Gastrocnemius medialis (tissue), 4 donors: ENCODE measurements around the gene KCNC2. TPM values are rescaled to one million over a fixed set of nuclear protein-coding genes. Genes with fewer than 3 reads are reported as not detected.

Experiments used
- ATAC-seq, 2 donors: fragments of 150-250 bp; one replicate each; pipeline ENCODE4 v1.9.1; 2016
- DNase-seq, 2 donors: peaks; one replicate each; pipeline ENCODE4 v3.0.0-alpha.2; 2019
- H3K27ac ChIP-seq, 4 donors: fragments of 200-600 bp; sonication (generic); 1 replicate in 1 of 4; 2 replicates in 3 of 4; pipeline ENCODE4 v1.5.1; 2016 to 2018; ENCODE audit warnings: mild to moderate bottlenecking in 2 of 4, moderate library complexity in 1 of 4
- H3K27me3 ChIP-seq, 3 donors: fragments of 200-600 bp; sonication (generic) in 2 of 3; 1 replicate in 1 of 3; 2 replicates in 2 of 3; pipeline versions ENCODE4 v1.5.1 to v1.6.0; 2016 to 2019; ENCODE audit warnings: mild to moderate bottlenecking in 1 of 3, moderate library complexity in 1 of 3
- H3K36me3 ChIP-seq, 2 donors: fragments of 200-600 bp; sonication (generic) in 1 of 2; one replicate each; pipeline ENCODE4 v1.5.1; 2017 to 2018
- H3K4me1 ChIP-seq, 2 donors: fragments of 200-600 bp; sonication (generic) in 1 of 2; one replicate each; pipeline ENCODE4 v1.5.1; 2016 to 2017; ENCODE audit warnings: mild to moderate bottlenecking in 2 of 2
- H3K4me3 ChIP-seq, 4 donors: fragments of 200-600 bp; sonication (generic) in 3 of 4; 1 replicate in 1 of 4; 2 replicates in 3 of 4; pipeline ENCODE4 v1.5.1; 2016 to 2019; ENCODE audit warnings: mild to moderate bottlenecking in 2 of 4
- H3K9me3 ChIP-seq, 3 donors: fragments of 200-600 bp; sonication (generic) in 2 of 3; 1 replicate in 1 of 3; 2 replicates in 2 of 3; pipeline ENCODE4 v1.5.1; 2016 to 2019
- POLR2A ChIP-seq, 2 donors: fragments of 450-650 bp; IDR thresholded peaks; one replicate each; pipeline ENCODE4 v1.6.1; 2017; ENCODE audit warnings: antibody characterized with exemption in 2 of 2, mild to moderate bottlenecking in 2 of 2, moderate library complexity in 2 of 2
- in situ Hi-C, 4 donors: fragments of 200-750 bp; cut with MboI; loops; one replicate each; pipeline versions ENCODE4 v1.15.0 to v1.8.0; 2017; ENCODE audit warnings: low sequenced_read_pairs in 4 of 4
- intact Hi-C: fragments of 100-400 bp; cut with DNase I; formaldehyde crosslinking; loops from one replicate; pipeline ENCODE4 v1.15.1; 2023; ENCODE audit warnings: low total_unique reads
- total RNA-seq, 4 donors: library from RNA; depleted of rRNA; stranded (reverse); fragments of >200 nt; gene quantifications; one replicate each; pipeline versions ENCODE4 v1.1.0 to v1.2.3, GENCODE V29; 2016
- TF ChIP-seq, protein P1 (sequence below), 5 experiments: fragments of 450-650 bp in 3 of 5; fragments of 200-600 bp in 2 of 5; sonication (generic) in 2 of 5; IDR thresholded peaks in 4 of 5; conservative IDR thresholded peaks in 1 of 5; 1 replicate in 4 of 5; 2 replicates in 1 of 5; pipeline ENCODE4 v1.5.1; 2016 to 2019; ENCODE audit warnings: antibody characterized with exemption in 5 of 5, mild to moderate bottlenecking in 3 of 5, moderate library complexity in 3 of 5

The KCNC2 gene
- total RNA-seq, 4 donors from 2014 or later, result not detected

DNA sequence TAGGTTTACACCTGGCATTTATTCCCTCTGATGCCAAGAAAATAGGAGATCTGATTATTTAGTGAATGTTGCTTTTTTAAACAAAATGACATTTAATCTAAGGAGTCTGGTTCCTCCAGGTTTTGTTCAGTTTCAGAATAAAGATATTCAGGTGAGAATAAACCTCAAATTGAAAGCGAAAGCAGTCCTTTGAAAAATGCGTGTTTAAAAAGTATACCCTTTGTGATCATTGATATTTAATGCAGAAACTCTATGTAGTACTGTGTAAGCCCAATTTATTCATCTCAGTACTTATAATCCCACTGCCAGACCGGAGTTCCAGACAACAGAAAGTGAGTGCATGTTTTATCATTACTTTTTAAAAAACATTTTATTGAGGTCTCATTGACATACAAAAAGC, 210.2 kb downstream of the KCNC2 start:
- intact Hi-C loops, result no loop called here
- no peaks in the 10 kb centered on the region for H3K4me1 ChIP-seq
- H3K36me3 ChIP-seq, result no peaks in the 10 kb centered on the region
- DNase-seq, result no peak
- H3K4me3 ChIP-seq, result no peak overlapping the region
- H3K27me3 ChIP-seq, result no peaks in the 10 kb centered on the region
- no peak for ATAC-seq
- H3K9me3 ChIP-seq, result no peaks in the 10 kb centered on the region
- TF ChIP-seq, protein P1, sequence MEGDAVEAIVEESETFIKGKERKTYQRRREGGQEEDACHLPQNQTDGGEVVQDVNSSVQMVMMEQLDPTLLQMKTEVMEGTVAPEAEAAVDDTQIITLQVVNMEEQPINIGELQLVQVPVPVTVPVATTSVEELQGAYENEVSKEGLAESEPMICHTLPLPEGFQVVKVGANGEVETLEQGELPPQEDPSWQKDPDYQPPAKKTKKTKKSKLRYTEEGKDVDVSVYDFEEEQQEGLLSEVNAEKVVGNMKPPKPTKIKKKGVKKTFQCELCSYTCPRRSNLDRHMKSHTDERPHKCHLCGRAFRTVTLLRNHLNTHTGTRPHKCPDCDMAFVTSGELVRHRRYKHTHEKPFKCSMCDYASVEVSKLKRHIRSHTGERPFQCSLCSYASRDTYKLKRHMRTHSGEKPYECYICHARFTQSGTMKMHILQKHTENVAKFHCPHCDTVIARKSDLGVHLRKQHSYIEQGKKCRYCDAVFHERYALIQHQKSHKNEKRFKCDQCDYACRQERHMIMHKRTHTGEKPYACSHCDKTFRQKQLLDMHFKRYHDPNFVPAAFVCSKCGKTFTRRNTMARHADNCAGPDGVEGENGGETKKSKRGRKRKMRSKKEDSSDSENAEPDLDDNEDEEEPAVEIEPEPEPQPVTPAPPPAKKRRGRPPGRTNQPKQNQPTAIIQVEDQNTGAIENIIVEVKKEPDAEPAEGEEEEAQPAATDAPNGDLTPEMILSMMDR (IDR thresholded peaks at IDR 0.05 in 4 of 5, conservative IDR thresholded peaks at IDR 0.05 in 1 of 5), result no peak
- TF ChIP-seq POLR2A (IDR thresholded peaks at IDR 0.05), result no peak
- H3K27ac ChIP-seq, result no peak overlapping the region
- in situ Hi-C loops, result no loop called here

Other genes with a start within 250 kb of the KCNC2 start
- gene CAPS2, start 120.5 kb upstream of the KCNC2 start, total RNA-seq, result 10 to 100 TPM in 2 of 4 donors, 1 to 10 TPM in 2; 3.0 to 21.7 (median 13.6) TPM
- gene GLIPR1L1, start 124.8 kb upstream of the KCNC2 start, total RNA-seq, result not detected
- gene GLIPR1L2, start 181.2 kb upstream of the KCNC2 start, total RNA-seq, result 1 to 10 TPM in 1 of 4 donors, under 1 TPM in 2, not detected in 1; 0.33 to 1.0 (median 0.49) TPM